ENCODE results near the gene SCN3A.

The SCN3A gene

GRCh38 chr2:165205865-165206264 lies 2.0 kb upstream of the SCN3A start:
- ATAC-seq (no peak), DNase-seq (no peak)
- Mint-ChIP-seq H3K36me3 (ENCODE audit: low read depth) (no peaks in the 10 kb centered on the region), H3K27me3 (no peaks in the 10 kb centered on the region), H3K4me3 (no peak overlapping the region), H3K9me3 (no peaks in the 10 kb centered on the region), H3K4me1 (no peaks in the 10 kb centered on the region), H3K27ac (no peak overlapping the region)

DNA sequence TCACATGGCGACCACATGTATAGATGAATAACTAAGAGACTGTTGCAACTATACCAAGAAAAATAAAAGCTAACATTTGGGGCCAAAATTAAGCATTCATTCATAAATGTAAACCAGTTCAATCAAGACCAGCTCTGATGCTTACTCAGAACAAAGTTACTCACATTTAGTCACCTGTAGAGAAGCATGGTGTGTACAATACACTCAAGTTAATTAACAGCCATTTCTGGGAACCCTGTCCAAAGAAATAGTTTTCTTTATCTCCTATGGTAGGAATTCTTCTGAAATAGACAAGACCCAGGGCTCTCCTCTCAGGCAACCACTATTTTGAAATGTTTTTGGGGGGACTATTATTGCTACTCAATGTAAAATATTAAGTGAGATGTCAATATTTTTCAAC lies 1.6 kb downstream of the SCN3A start:
- DNase-seq (no peak), ATAC-seq (no peak)
- Mint-ChIP-seq H3K4me1 (no peaks in the 10 kb centered on the region), H3K27ac (no peak overlapping the region), H3K36me3 (ENCODE audit: low read depth) (no peaks in the 10 kb centered on the region), H3K4me3 (no peak overlapping the region), H3K27me3 (no peaks in the 10 kb centered on the region), H3K9me3 (no peaks in the 10 kb centered on the region)

DNA sequence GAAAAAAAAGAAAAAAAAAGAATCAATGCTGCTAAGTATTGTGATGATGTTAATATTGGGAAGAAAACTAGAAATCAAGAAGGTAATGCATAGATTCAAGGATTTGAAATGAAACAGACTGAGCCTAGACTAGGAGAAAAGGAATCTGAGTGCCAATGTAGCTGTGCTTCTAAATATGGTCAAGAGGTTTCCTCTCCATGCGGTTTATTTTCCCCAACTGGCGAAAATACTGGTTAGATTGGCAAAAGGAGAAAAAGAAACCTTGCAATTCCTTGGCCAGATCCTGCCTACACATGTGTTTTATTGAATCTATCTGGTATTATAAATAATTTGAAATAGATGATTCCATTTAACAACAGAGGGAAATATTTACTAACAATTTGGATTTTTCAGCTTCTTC lies 5.7 kb downstream of the SCN3A start:
- Mint-ChIP-seq H3K36me3 (ENCODE audit: low read depth) (no peaks in the 10 kb centered on the region), H3K4me1 (peaks cover 7% of the 10 kb centered on the region), H3K9me3 (no peaks in the 10 kb centered on the region), H3K4me3 (no peak overlapping the region), H3K27ac (no peak overlapping the region), H3K27me3 (no peaks in the 10 kb centered on the region)
- DNase-seq (no peak), ATAC-seq (no peak)

- Mint-ChIP-seq H3K9me3 (no peaks in the 10 kb centered on the region), H3K27ac (no peak overlapping the region), H3K27me3 (no peaks in the 10 kb centered on the region), H3K4me1 (peaks cover 7% of the 10 kb centered on the region), H3K4me3 (no peak overlapping the region), H3K36me3 (ENCODE audit: low read depth) (no peaks in the 10 kb centered on the region)
- no peak for DNase-seq
- no peak for ATAC-seq
These were observed 6.5 kb downstream of the SCN3A start for GRCh38 chr2:165197346-165197745.

DNA sequence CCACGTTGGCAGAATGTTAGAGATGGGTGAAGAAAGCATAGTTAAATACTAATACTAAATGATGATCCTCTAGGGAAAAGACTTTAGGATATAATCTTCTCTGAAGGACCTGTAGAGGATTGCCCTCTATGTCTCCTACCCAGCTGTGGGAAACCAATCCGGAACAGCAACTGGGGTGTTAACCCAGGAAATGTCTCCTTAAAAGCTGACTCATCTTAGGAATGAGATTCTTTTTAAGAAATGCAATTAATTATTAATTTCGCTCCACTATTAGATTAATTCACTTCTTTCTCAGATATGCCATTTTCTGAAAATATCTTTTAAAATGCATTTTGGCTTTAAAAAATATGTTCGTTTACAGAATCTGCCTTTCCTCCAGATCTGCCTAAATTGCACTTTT lies 7.4 kb downstream of the SCN3A start:
- peaks cover 7% of the 10 kb centered on the region for H3K4me1 Mint-ChIP-seq
- no peaks in the 10 kb centered on the region for H3K9me3 Mint-ChIP-seq
- H3K36me3 Mint-ChIP-seq (ENCODE audit: low read depth): no peaks in the 10 kb centered on the region
- no peaks in the 10 kb centered on the region for H3K27me3 Mint-ChIP-seq
- H3K4me3 Mint-ChIP-seq: no peak overlapping the region
- no peak for ATAC-seq
- no peak for DNase-seq
- H3K27ac Mint-ChIP-seq: no peak overlapping the region

DNA sequence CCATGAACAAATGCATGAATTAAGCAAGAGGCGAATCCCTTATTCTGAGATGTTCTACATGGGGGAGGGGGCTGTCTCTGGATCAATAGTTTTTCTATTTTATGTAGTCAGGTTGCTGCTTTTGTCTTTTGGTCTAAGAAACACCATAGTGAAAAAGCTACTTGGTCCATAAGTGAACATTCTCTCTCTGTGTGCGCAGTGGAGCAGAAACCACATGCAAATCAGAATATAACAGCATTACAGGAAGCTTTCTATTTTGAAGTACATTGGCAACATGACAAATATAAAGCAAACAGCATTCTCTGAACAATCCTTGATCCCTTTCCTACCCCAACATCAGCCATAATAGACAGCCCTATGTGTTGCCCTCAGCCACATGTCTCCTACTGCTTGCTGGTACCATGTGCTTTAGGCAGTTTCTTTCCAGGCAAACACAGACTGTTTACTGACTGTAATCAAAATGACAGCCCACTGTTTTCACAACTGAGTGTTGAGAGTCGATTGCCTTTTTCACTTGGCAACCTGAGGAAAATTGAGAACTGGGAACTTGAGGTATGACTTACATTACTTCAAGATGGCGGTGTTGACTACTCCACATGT lies 10.6 kb downstream of the SCN3A start:
- no peak overlapping the region for H3K4me3 Mint-ChIP-seq
- H3K27ac Mint-ChIP-seq: no peak overlapping the region
- no peaks in the 10 kb centered on the region for H3K27me3 Mint-ChIP-seq
- H3K9me3 Mint-ChIP-seq: no peaks in the 10 kb centered on the region
- H3K4me1 Mint-ChIP-seq: peaks cover 7% of the 10 kb centered on the region
- ATAC-seq: no peak
- no peaks in the 10 kb centered on the region for H3K36me3 Mint-ChIP-seq (ENCODE audit: low read depth)
- DNase-seq: no peak

DNA sequence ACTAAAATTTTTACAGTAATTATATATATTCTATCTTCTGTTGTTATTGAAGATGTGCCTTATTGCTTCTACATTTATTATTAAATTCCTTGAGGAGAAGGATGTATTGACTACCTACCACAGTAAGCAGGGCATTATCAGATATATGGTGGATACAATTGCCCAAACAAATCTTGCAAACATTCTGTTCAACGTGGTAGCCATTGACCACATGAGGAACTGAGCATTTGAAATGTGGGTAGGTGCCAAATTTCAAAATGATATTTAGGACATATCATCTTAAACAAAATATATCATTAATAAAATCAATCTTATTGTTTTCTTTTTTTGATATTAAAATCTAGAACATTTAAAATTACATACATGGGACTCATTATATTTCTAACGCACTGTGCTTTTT lies 11.1 kb downstream of the SCN3A start:
- no peak for DNase-seq
- peaks cover 7% of the 10 kb centered on the region for H3K4me1 Mint-ChIP-seq
- H3K4me3 Mint-ChIP-seq: no peak overlapping the region
- H3K27ac Mint-ChIP-seq: no peak overlapping the region
- H3K27me3 Mint-ChIP-seq: no peaks in the 10 kb centered on the region
- H3K36me3 Mint-ChIP-seq (ENCODE audit: low read depth): no peaks in the 10 kb centered on the region
- H3K9me3 Mint-ChIP-seq: no peaks in the 10 kb centered on the region
- ATAC-seq: no peak

GRCh38 chr2:165191096-165191728 lies 12.6 kb downstream of the SCN3A start:
- Mint-ChIP-seq H3K27me3 (no peaks in the 10 kb centered on the region), H3K4me3 (no peak overlapping the region), H3K27ac (no peak overlapping the region), H3K36me3 (ENCODE audit: low read depth) (no peaks in the 10 kb centered on the region), H3K9me3 (no peaks in the 10 kb centered on the region), H3K4me1 (peaks cover 7% of the 10 kb centered on the region)
- ATAC-seq: no peak
- DNase-seq: no peak

DNA sequence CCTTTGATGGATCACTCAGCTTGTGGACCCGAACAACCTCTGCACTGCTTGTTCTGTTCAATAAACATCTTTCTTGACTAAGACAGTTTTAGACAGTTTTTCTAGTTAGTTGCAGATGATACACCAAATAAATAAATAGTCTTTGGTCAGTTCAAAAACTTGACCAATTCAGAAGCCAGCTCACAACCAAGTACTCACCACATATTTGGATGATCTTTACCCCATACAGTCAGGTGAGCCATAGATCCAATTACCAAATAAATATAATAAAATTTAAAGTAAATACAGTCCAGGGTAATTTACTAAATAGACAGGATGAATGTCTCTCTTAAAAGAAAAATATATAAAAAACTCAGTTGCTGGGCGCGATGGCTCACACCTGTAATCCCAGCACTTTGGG lies 18.2 kb downstream of the SCN3A start:
- no peak for ATAC-seq
- Mint-ChIP-seq H3K27ac (no peak overlapping the region), H3K4me3 (no peak overlapping the region), H3K27me3 (no peaks in the 10 kb centered on the region), H3K4me1 (no peaks in the 10 kb centered on the region), H3K36me3 (ENCODE audit: low read depth) (no peaks in the 10 kb centered on the region), H3K9me3 (no peaks in the 10 kb centered on the region)
- DNase-seq: no peak

DNA sequence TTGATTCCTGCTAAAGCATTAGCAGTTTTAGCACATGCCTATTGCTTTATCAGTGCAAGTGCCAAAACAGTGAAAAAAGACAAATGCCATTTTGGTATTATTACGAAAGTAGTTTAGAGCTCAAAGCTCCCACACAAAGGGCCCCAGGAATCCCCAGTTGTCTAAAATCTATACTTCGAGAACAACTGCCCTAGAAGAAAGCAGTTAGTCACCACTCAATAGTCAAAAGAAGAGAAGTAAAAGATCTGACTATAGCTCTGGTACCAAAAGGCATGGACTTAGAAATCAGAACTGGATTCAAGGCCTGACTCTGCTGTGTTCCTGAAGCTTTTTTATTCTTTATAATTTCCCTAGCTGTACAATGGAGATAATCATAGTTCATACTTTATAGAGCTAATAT lies 21.8 kb downstream of the SCN3A start:
- no peak for ATAC-seq
- no peak overlapping the region for H3K27ac Mint-ChIP-seq

GRCh38 chr2:165176780-165177179 lies 27.1 kb downstream of the SCN3A start:
- ATAC-seq: no peak
- DNase-seq: no peak
- Mint-ChIP-seq H3K27me3 (no peaks in the 10 kb centered on the region), H3K4me1 (no peaks in the 10 kb centered on the region), H3K36me3 (ENCODE audit: low read depth) (no peaks in the 10 kb centered on the region), H3K4me3 (no peak overlapping the region), H3K27ac (no peak overlapping the region), H3K9me3 (no peaks in the 10 kb centered on the region)

More for the DNA sequence above, 21.8 kb downstream of the SCN3A start:
- H3K4me1 Mint-ChIP-seq: no peaks in the 10 kb centered on the region
- DNase-seq: no peak
- no peak overlapping the region for H3K4me3 Mint-ChIP-seq
- H3K36me3 Mint-ChIP-seq (ENCODE audit: low read depth): no peaks in the 10 kb centered on the region
- H3K9me3 Mint-ChIP-seq: no peaks in the 10 kb centered on the region
- no peaks in the 10 kb centered on the region for H3K27me3 Mint-ChIP-seq

DNA sequence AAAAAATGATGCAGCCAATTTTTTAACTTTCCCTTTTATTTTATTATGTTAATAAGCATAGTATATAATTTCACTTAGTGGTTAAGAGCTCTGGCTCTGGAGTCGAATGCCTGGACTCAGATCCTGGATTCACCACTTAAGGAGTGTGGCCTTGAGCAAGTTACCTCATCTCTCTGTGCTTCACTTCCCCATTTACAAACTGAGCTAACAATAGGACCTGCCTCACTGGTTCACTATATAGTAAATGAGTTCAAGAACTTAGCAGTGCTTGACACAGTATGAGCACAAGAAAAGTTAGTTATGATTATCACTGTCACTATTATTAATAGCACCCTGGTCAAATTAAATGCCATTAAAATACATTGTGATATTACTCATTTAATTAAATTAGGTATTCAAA lies 30.6 kb downstream of the SCN3A start:
- H3K4me1 Mint-ChIP-seq: no peaks in the 10 kb centered on the region
- H3K4me3 Mint-ChIP-seq: no peak overlapping the region
- no peak overlapping the region for H3K27ac Mint-ChIP-seq
- no peaks in the 10 kb centered on the region for H3K27me3 Mint-ChIP-seq
- DNase-seq (no peak), ATAC-seq (no peak)
- H3K36me3 Mint-ChIP-seq (ENCODE audit: low read depth): no peaks in the 10 kb centered on the region
- no peaks in the 10 kb centered on the region for H3K9me3 Mint-ChIP-seq

DNA sequence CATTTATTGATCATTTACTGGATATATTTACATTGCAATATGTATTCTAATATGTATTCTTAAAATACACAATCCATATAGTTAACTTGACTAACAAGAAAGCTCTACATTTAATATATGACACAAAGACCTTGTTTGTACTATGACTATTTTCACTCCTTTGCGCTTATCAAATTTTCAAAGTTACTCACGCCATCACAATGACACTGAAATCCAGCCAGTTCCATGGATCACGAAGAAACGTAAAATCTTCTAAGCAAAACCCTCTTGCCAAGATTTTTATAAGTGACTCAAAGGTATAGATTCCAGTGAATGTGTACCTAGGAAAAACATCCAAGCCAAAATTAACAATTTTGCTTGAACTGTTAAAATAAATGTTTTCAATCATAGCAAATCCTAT lies 39.6 kb downstream of the SCN3A start:
- Mint-ChIP-seq H3K9me3 (no peaks in the 10 kb centered on the region), H3K27ac (no peak overlapping the region), H3K36me3 (ENCODE audit: low read depth) (no peaks in the 10 kb centered on the region), H3K27me3 (no peaks in the 10 kb centered on the region), H3K4me1 (no peaks in the 10 kb centered on the region), H3K4me3 (no peak overlapping the region)
- ATAC-seq (no peak), DNase-seq (no peak)

GRCh38 chr2:165163761-165164160 lies 40.1 kb downstream of the SCN3A start:
- no peaks in the 10 kb centered on the region for H3K36me3 Mint-ChIP-seq (ENCODE audit: low read depth)
- no peaks in the 10 kb centered on the region for H3K27me3 Mint-ChIP-seq
- H3K27ac Mint-ChIP-seq: no peak overlapping the region
- ATAC-seq (no peak), DNase-seq (no peak)
- H3K4me1 Mint-ChIP-seq: no peaks in the 10 kb centered on the region
- no peaks in the 10 kb centered on the region for H3K9me3 Mint-ChIP-seq
- no peak overlapping the region for H3K4me3 Mint-ChIP-seq

- H3K27ac Mint-ChIP-seq: no peak overlapping the region
- DNase-seq (no peak), ATAC-seq (no peak)
- no peak overlapping the region for H3K4me3 Mint-ChIP-seq
- H3K36me3 Mint-ChIP-seq (ENCODE audit: low read depth): no peaks in the 10 kb centered on the region
- no peaks in the 10 kb centered on the region for H3K9me3 Mint-ChIP-seq
- no peaks in the 10 kb centered on the region for H3K27me3 Mint-ChIP-seq
- H3K4me1 Mint-ChIP-seq: no peaks in the 10 kb centered on the region
These were observed 41.4 kb downstream of the SCN3A start for GRCh38 chr2:165162466-165162865.

GRCh38 chr2:165161510-165161909 lies 42.3 kb downstream of the SCN3A start:
- DNase-seq (no peak), ATAC-seq (no peak)
- Mint-ChIP-seq H3K27me3 (no peaks in the 10 kb centered on the region), H3K36me3 (ENCODE audit: low read depth) (peaks cover 2% of the 10 kb centered on the region), H3K9me3 (peaks cover 4% of the 10 kb centered on the region), H3K4me1 (no peaks in the 10 kb centered on the region), H3K4me3 (no peak overlapping the region), H3K27ac (no peak overlapping the region)
